Karpas-422 (cell line): ENCODE data around the gene FAM209A. TPM values are rescaled to one million over a fixed set of nuclear protein-coding genes. Genes with fewer than 3 reads are reported as not detected.
"Not testable (repeated sequence)": the region's sequence is repeated elsewhere in the genome, so short reads cannot be mapped to it uniquely, and the experiment has no call there.

Experiments
- DNase-seq: peaks from one replicate; pipeline ENCODE4 v3.0.0-alpha.2; 2015
- H2AFZ ChIP-seq: fragments of 200-600 bp; sonication (generic); 2 replicates; pipeline ENCODE4 v1.6.1; 2014; ENCODE audit warnings: antibody characterized with exemption, low read length, mixed read lengths
- H3K27ac ChIP-seq: fragments of 200-600 bp; sonication (generic); 2 replicates; pipeline ENCODE4 v1.5.1; 2014; ENCODE audit warnings: mild to moderate bottlenecking, low read length, moderate library complexity
- H3K27me3 ChIP-seq: fragments of 200-600 bp; sonication (generic); 2 replicates; pipeline ENCODE4 v1.6.1; 2014; ENCODE audit warnings: low read length, mixed read lengths
- H3K36me3 ChIP-seq: fragments of 200-600 bp; sonication (generic); 2 replicates; pipeline ENCODE4 v1.6.1; 2014; ENCODE audit warnings: low read length, mixed read lengths; ENCODE audit not compliant: insufficient read depth
- H3K4me1 ChIP-seq: fragments of 200-600 bp; sonication (generic); 2 replicates; pipeline ENCODE4 v1.6.1; 2014; ENCODE audit warnings: mild to moderate bottlenecking, low read length, mixed read lengths
- H3K4me2 ChIP-seq: fragments of 200-600 bp; sonication (generic); 2 replicates; pipeline ENCODE4 v1.6.1; 2014; ENCODE audit warnings: low read length, low read depth, mild to moderate bottlenecking; ENCODE audit not compliant: poor library complexity, severe bottlenecking
- H3K4me3 ChIP-seq: fragments of 200-600 bp; sonication (generic); 2 replicates; pipeline ENCODE4 v1.5.1; 2014; ENCODE audit warnings: mild to moderate bottlenecking, antibody characterized with exemption, low read length, mixed read lengths
- H3K79me2 ChIP-seq: fragments of 200-600 bp; sonication (generic); 2 replicates; pipeline ENCODE4 v1.6.1; 2014; ENCODE audit warnings: mild to moderate bottlenecking, low read length, mixed read lengths
- H3K9ac ChIP-seq: fragments of 200-600 bp; sonication (generic); 2 replicates; pipeline ENCODE4 v1.6.0; 2014; ENCODE audit warnings: low read length
- H3K9me2 ChIP-seq: fragments of 200-600 bp; sonication (generic), shearing (Covaris generic); replicated peaks from 2 replicates; pipeline ENCODE4 v1.6.0; 2014; ENCODE audit warnings: mild to moderate bottlenecking, low read length, moderate library complexity; ENCODE audit not compliant: insufficient read depth
- H3K9me3 ChIP-seq: fragments of 300-700, 200-600 bp; sonication (generic); 2 replicates; pipeline ENCODE4 v1.6.1; 2014; ENCODE audit warnings: low read length, mixed read lengths
- H4K20me1 ChIP-seq: fragments of 200-600 bp; sonication (generic); 2 replicates; pipeline ENCODE4 v1.6.1; 2014; ENCODE audit warnings: mild to moderate bottlenecking, antibody characterized with exemption, low read length, low read depth; ENCODE audit not compliant: insufficient read depth
- total RNA-seq: library from RNA; depleted of rRNA; stranded (reverse); fragments of >200 nt; shearing (Covaris generic); gene quantifications from 2 replicates; pipeline ENCODE4 v1.2.3, GENCODE V29; 2014; ENCODE audit warnings: low replicate concordance

The FAM209A gene
- total RNA-seq, 1 experiment from 2014 or later: not detected

- Histone ChIP-seq H3K27ac (no peak overlapping the region), H2AFZ (no peak overlapping the region), H3K9me2 (no peaks in the 10 kb centered on the region), H3K4me2 (no peak overlapping the region), H3K36me3 (peaks cover 44% of the 10 kb centered on the region), H4K20me1 (no peaks in the 10 kb centered on the region), H3K79me2 (no peaks in the 10 kb centered on the region), H3K4me3 (no peak overlapping the region), H3K4me1 (no peaks in the 10 kb centered on the region), H3K9me3 (no peaks in the 10 kb centered on the region; the same call in 1 of the 2 replicates), H3K9ac (no peak overlapping the region), H3K27me3 (no peaks in the 10 kb centered on the region)
- no peak for DNase-seq
Measured at GRCh38 chr20:56520180-56520579, 4.4 kb upstream of the FAM209A start.

GRCh38 chr20:56520746-56521354 lies 3.7 kb upstream of the FAM209A start:
- H4K20me1 ChIP-seq, H3K4me2 ChIP-seq, H3K9me3 ChIP-seq, DNase-seq, H3K27me3 ChIP-seq, H2AFZ ChIP-seq, H3K9ac ChIP-seq, H3K79me2 ChIP-seq, H3K9me2 ChIP-seq, H3K27ac ChIP-seq, H3K4me3 ChIP-seq, H3K4me1 ChIP-seq: not testable (repeated sequence)
- H3K36me3 ChIP-seq: peaks cover 44% of the 10 kb centered on the region

GRCh38 chr20:56522311-56522710 lies 2.2 kb upstream of the FAM209A start:
- H3K4me2 ChIP-seq: no peak overlapping the region
- H3K9ac ChIP-seq: no peak overlapping the region
- no peak overlapping the region for H3K27ac ChIP-seq
- H4K20me1 ChIP-seq: no peaks in the 10 kb centered on the region
- no peaks in the 10 kb centered on the region for H3K9me2 ChIP-seq
- H3K79me2 ChIP-seq: no peaks in the 10 kb centered on the region
- H2AFZ ChIP-seq: no peak overlapping the region
- no peak for DNase-seq
- H3K9me3 ChIP-seq: no peaks in the 10 kb centered on the region; the same call in 1 of the 2 replicates
- no peak overlapping the region for H3K4me3 ChIP-seq
- no peaks in the 10 kb centered on the region for H3K4me1 ChIP-seq
- H3K27me3 ChIP-seq: no peaks in the 10 kb centered on the region
- peaks cover 31% of the 10 kb centered on the region for H3K36me3 ChIP-seq

GRCh38 chr20:56527521-56527920 lies 3.0 kb downstream of the FAM209A start:
- no peak for DNase-seq
- H3K4me1 ChIP-seq: no peaks in the 10 kb centered on the region
- no peaks in the 10 kb centered on the region for H3K27me3 ChIP-seq
- no peak overlapping the region for H2AFZ ChIP-seq
- no peaks in the 10 kb centered on the region for H4K20me1 ChIP-seq
- H3K9ac ChIP-seq: no peak overlapping the region
- no peaks in the 10 kb centered on the region for H3K36me3 ChIP-seq
- no peaks in the 10 kb centered on the region for H3K79me2 ChIP-seq
- H3K9me3 ChIP-seq: no peaks in the 10 kb centered on the region
- H3K4me3 ChIP-seq: no peak overlapping the region
- no peak overlapping the region for H3K4me2 ChIP-seq
- H3K9me2 ChIP-seq: no peaks in the 10 kb centered on the region
- H3K27ac ChIP-seq: no peak overlapping the region

- H3K4me3 ChIP-seq, H3K4me2 ChIP-seq, H3K9ac ChIP-seq, H3K27me3 ChIP-seq, H3K4me1 ChIP-seq, H3K9me3 ChIP-seq, H3K27ac ChIP-seq, H3K79me2 ChIP-seq, H3K9me2 ChIP-seq, H4K20me1 ChIP-seq, DNase-seq, H3K36me3 ChIP-seq, H2AFZ ChIP-seq: not testable (repeated sequence)
Measured at GRCh38 chr20:56532946-56533345, 8.4 kb downstream of the FAM209A start, which contains the start of gene FAM209B. FAM209B (plus strand) TSS chr20:56533246; CDS start chr20:56533342, 96 bp downstream.

- Histone ChIP-seq H3K4me1 (no peaks in the 10 kb centered on the region), H3K9me3 (no peaks in the 10 kb centered on the region), H4K20me1 (no peaks in the 10 kb centered on the region), H3K4me2 (no peak overlapping the region), H3K27ac (no peak overlapping the region), H3K9me2 (no peaks in the 10 kb centered on the region), H3K36me3 (no peaks in the 10 kb centered on the region), H3K4me3 (no peak overlapping the region), H3K9ac (no peak overlapping the region), H3K27me3 (no peaks in the 10 kb centered on the region), H3K79me2 (no peaks in the 10 kb centered on the region), H2AFZ (no peak overlapping the region)
- no peak for DNase-seq
Measured at GRCh38 chr20:56537997-56538396, 13.5 kb downstream of the FAM209A start.

GRCh38 chr20:56540415-56540814 lies 15.9 kb downstream of the FAM209A start:
- H3K4me2 ChIP-seq: no peak overlapping the region
- DNase-seq: no peak

GRCh38 chr20:56542489-56543030 lies 18.0 kb downstream of the FAM209A start:
- Histone ChIP-seq H3K4me3 (no peak overlapping the region), H3K9me3 (no peaks in the 10 kb centered on the region), H3K79me2 (no peaks in the 10 kb centered on the region), H3K9me2 (no peaks in the 10 kb centered on the region), H3K4me1 (no peaks in the 10 kb centered on the region), H3K9ac (no peak overlapping the region), H4K20me1 (no peaks in the 10 kb centered on the region), H3K27ac (no peak overlapping the region), H3K27me3 (no peaks in the 10 kb centered on the region), H3K4me2 (no peak overlapping the region), H2AFZ (no peak overlapping the region), H3K36me3 (no peaks in the 10 kb centered on the region)
- no peak for DNase-seq

More at GRCh38 chr20:56540415-56540814, 15.9 kb downstream of the FAM209A start:
- Histone ChIP-seq H3K27me3 (no peaks in the 10 kb centered on the region), H3K9ac (no peak overlapping the region), H3K4me1 (no peaks in the 10 kb centered on the region), H3K4me3 (no peak overlapping the region), H3K9me3 (no peaks in the 10 kb centered on the region), H3K27ac (no peak overlapping the region), H3K36me3 (no peaks in the 10 kb centered on the region), H2AFZ (no peak overlapping the region), H4K20me1 (no peaks in the 10 kb centered on the region), H3K9me2 (no peaks in the 10 kb centered on the region), H3K79me2 (no peaks in the 10 kb centered on the region)
